K562 (cell line): ENCODE measurements around the gene C6orf47. TPM values are rescaled to one million over a fixed set of nuclear protein-coding genes. Genes with fewer than 3 reads are reported as not detected.

Experiments
- CREM ChIP-seq: IDR thresholded peaks from 2 replicates; pipeline ENCODE4 v1.6.1; 2014; ENCODE audit warnings: antibody characterized with exemption, low read depth
- ELK1 ChIP-seq: sonication (generic); formaldehyde crosslinking; IDR thresholded peaks from 2 replicates; pipeline ENCODE4 v1.8.1; 2022; ENCODE audit warnings: missing genetic modification reagents
- KLF13 ChIP-seq: fragments of 450-650 bp; IDR thresholded peaks from 2 replicates; pipeline ENCODE4 v1.6.1; 2016; ENCODE audit warnings: missing genetic modification characterization, low read depth, mild to moderate bottlenecking, missing compliant biosample characterization, moderate library complexity, borderline replicate concordance
- MBD2 ChIP-seq: sonication (generic); IDR thresholded peaks from 2 replicates; pipeline ENCODE4 v1.6.1; 2016; ENCODE audit warnings: low read depth, borderline replicate concordance
- PCBP1 ChIP-seq: fragments of 200-400 bp; formaldehyde crosslinking; IDR thresholded peaks from 2 replicates; pipeline ENCODE4 v1.6.1; 2018; ENCODE audit warnings: mild to moderate bottlenecking, low read depth, low read length; ENCODE audit not compliant: poor library complexity, severe bottlenecking
- PCBP2 ChIP-seq: fragments of 200-400 bp; formaldehyde crosslinking; IDR thresholded peaks from 2 replicates; pipeline ENCODE4 v1.6.1; 2018; ENCODE audit warnings: low read length, low read depth, mild to moderate bottlenecking, moderate library complexity; ENCODE audit not compliant: poor library complexity, severe bottlenecking
- REST ChIP-seq, 2 experiments: fragments of 450-650 bp; formaldehyde crosslinking in 1 of 2; IDR thresholded peaks; 2 replicates each; pipeline versions ENCODE4 v1.4.0 to v1.6.1; 2014 to 2020; ENCODE audit warnings: mild to moderate bottlenecking in 2 of 2, borderline replicate concordance in 1 of 2, low read depth in 1 of 2
- TAF1 ChIP-seq: IDR thresholded peaks from 2 replicates; pipeline ENCODE4 v1.6.1; 2011; ENCODE audit warnings: mild to moderate bottlenecking, low read length, moderate library complexity; ENCODE audit not compliant: insufficient read depth, control insufficient read depth, severe bottlenecking; ENCODE audit errors: extremely low read depth
- ZNF609 ChIP-seq: sonication (generic); formaldehyde crosslinking; IDR thresholded peaks from 2 replicates; pipeline ENCODE4 v1.8.1; 2023; ENCODE audit warnings: missing genetic modification reagents, mild to moderate bottlenecking, borderline replicate concordance
- polyA plus RNA-seq, 8 experiments: library from polyadenylated mRNA; depleted of rRNA in 4 of 8; stranded (reverse) in 5 of 8; unstranded in 3 of 8; fragments of >200 nt; fragmentation: Nextera tagmentation in 2 of 8; fragmentation: Illumina TruSeq in 1 of 8; extraction: Ambion mirVana in 2 of 8; extraction: Trizol in 1 of 8; gene quantifications; 2 replicates each; pipeline versions ENCODE4 v1.2.1 to v1.2.3, GENCODE V29; 2011 to 2014; ENCODE audit warnings: inconsistent platforms in 1 of 8, missing spikeins in 1 of 8
- total RNA-seq, 7 experiments: library from RNA; depleted of rRNA in 6 of 7; stranded (reverse); fragments of >200 nt in 6 of 7; fragmentation: Illumina TruSeq in 2 of 7; extraction: Trizol in 2 of 7; gene quantifications; 2 replicates each; pipeline versions ENCODE4 v1.2.1 to v1.2.3, GENCODE V29; 2011 to 2021; ENCODE audit warnings: low replicate concordance in 1 of 7

C6orf47 gene
- total and polyA plus RNA-seq, 9 of the 15 experiments (the other 6 are each of a cell fraction or from before 2014, with no cell fraction given) = 0.14 to 43.8 (median 27.0) TPM

- TF ChIP-seq REST (IDR thresholded peaks at IDR 0.05; ENCODE audit: borderline replicate concordance) (no peak), REST (CRISPR knock-in tag; IDR thresholded peaks at IDR 0.05; ENCODE audit: low read depth) (peak; percentile 75; the same call in 1 of the 2 replicates), PCBP2 (no peak), MBD2 (no peak), PCBP1 (peak; percentile 98), KLF13 (tag) (peak; percentile 55; the same call in 1 of the 2 replicates), ELK1 (CRISPR knock-in tag) (no peak), CREM (no peak), ZNF609 (0 out of 2 replicates have a peak, but pooled peaks have one; percentile 51), TAF1 (peak; percentile 93)
Measured at GRCh38 chr6:31665501-31666336, 5.1 kb upstream of the C6orf47 start, which contains the start of gene CSNK2B (continued).
